ENCODE data around the gene DCP1B.
"Not testable (repeated sequence)": the region's sequence is repeated elsewhere in the genome, so short reads cannot be mapped to it uniquely, and the experiment has no call there.

Gene DCP1B

GRCh38 chr12:1972260-1972659, 32.0 kb downstream of the DCP1B start:
- no peak for DNase-seq

- no peak for DNase-seq
These were observed 33.8 kb downstream of the DCP1B start for GRCh38 chr12:1970331-1970900.

- DNase-seq, result no peak
These were observed 37.6 kb downstream of the DCP1B start for GRCh38 chr12:1966561-1967226.

GRCh38 chr12:1965916-1966315, 38.3 kb downstream of the DCP1B start:
- DNase-seq, result no peak

- no peak for DNase-seq
These were observed 41.9 kb downstream of the DCP1B start for GRCh38 chr12:1962051-1963020.

- DNase-seq, result no peak
These were observed 47.5 kb downstream of the DCP1B start for GRCh38 chr12:1956716-1957115.

- DNase-seq, result no peak
These were observed 54.3 kb downstream of the DCP1B start for GRCh38 chr12:1949771-1950470.

- no peak for DNase-seq
These were observed 55.4 kb downstream of the DCP1B start for GRCh38 chr12:1948883-1949282.

GRCh38 chr12:1947081-1947480, 57.2 kb downstream of the DCP1B start:
- no peak for DNase-seq

GRCh38 chr12:1946296-1946695, 58.0 kb downstream of the DCP1B start:
- no peak for DNase-seq

GRCh38 chr12:1945502-1945901, 58.8 kb downstream of the DCP1B start:
- not testable (repeated sequence) for DNase-seq

GRCh38 chr12:1939801-1940607, 64.3 kb downstream of the DCP1B start:
- peak; percentile 83 for DNase-seq

- no peak for DNase-seq
These were observed 64.9 kb downstream of the DCP1B start for GRCh38 chr12:1939331-1939730.

GRCh38 chr12:1937481-1938224, 66.6 kb downstream of the DCP1B start:
- DNase-seq, result no peak

GRCh38 chr12:1936406-1937320, 67.6 kb downstream of the DCP1B start:
- peak; percentile 56 for DNase-seq

GRCh38 chr12:1935700-1936378, 68.4 kb downstream of the DCP1B start:
- DNase-seq, result no peak

- no peak for DNase-seq
These were observed 69.0 kb downstream of the DCP1B start for GRCh38 chr12:1935242-1935641.

- no peak for DNase-seq
These were observed 69.4 kb downstream of the DCP1B start for GRCh38 chr12:1934831-1935230.

- DNase-seq, result no peak
These were observed 70.2 kb downstream of the DCP1B start for GRCh38 chr12:1934068-1934467.

All from RPMI8226 (cell line).